H1 (cell line): ENCODE data around the gene BRAT1. TPM values are rescaled to one million over a fixed set of nuclear protein-coding genes. Genes with fewer than 3 reads are reported as not detected.

Experiments
- ATF2 ChIP-seq: IDR thresholded peaks from 2 replicates; pipeline ENCODE4 v1.6.1; 2012; ENCODE audit warnings: low read length, inconsistent platforms
- CHD7 ChIP-seq: fragments of 300-600 bp; sonication (generic); IDR thresholded peaks from 2 replicates; pipeline ENCODE4 v1.7.1; 2012; ENCODE audit warnings: low read length, moderate library complexity, mild to moderate bottlenecking, inconsistent platforms; ENCODE audit not compliant: insufficient replicate concordance
- KDM5A ChIP-seq: fragments of 200-600 bp; IDR thresholded peaks from 2 replicates; pipeline ENCODE4 v1.7.1; 2012; ENCODE audit warnings: mild to moderate bottlenecking, low read length, inconsistent platforms, mixed read lengths
- SIRT6 ChIP-seq: IDR thresholded peaks from one replicate; pipeline ENCODE4 v1.7.1; 2012; ENCODE audit warnings: low read length, inconsistent platforms
- polyA plus RNA-seq, 7 experiments: library from polyadenylated mRNA; depleted of rRNA in 3 of 7; stranded (reverse) in 5 of 7; unstranded in 2 of 7; fragments of >200 nt in 5 of 7; fragments of 200-250 nt in 2 of 7; gene quantifications; 1 replicate in 5 of 7; 2 replicates in 1 of 7; 4 replicates in 1 of 7; pipeline versions ENCODE4 v1.2.1 to v1.2.3, GENCODE V29; 2011 to 2013; ENCODE audit warnings: missing spikeins in 2 of 7, mixed read lengths in 2 of 7
- total RNA-seq: library from RNA; stranded (reverse); fragmentation: NEBNext Ultra II Directional; extraction: Animal tissue kit (Norgen Biotek cat#: 25700); gene quantifications from 2 replicates; pipeline ENCODE4 v1.2.1, GENCODE V29; 2021

BRAT1 gene
- total and polyA plus RNA-seq, 2 of the 8 experiments (the other 6 are each of a cell fraction or from before 2014, with no cell fraction given) = 36.8 to 42.3 TPM

DNA sequence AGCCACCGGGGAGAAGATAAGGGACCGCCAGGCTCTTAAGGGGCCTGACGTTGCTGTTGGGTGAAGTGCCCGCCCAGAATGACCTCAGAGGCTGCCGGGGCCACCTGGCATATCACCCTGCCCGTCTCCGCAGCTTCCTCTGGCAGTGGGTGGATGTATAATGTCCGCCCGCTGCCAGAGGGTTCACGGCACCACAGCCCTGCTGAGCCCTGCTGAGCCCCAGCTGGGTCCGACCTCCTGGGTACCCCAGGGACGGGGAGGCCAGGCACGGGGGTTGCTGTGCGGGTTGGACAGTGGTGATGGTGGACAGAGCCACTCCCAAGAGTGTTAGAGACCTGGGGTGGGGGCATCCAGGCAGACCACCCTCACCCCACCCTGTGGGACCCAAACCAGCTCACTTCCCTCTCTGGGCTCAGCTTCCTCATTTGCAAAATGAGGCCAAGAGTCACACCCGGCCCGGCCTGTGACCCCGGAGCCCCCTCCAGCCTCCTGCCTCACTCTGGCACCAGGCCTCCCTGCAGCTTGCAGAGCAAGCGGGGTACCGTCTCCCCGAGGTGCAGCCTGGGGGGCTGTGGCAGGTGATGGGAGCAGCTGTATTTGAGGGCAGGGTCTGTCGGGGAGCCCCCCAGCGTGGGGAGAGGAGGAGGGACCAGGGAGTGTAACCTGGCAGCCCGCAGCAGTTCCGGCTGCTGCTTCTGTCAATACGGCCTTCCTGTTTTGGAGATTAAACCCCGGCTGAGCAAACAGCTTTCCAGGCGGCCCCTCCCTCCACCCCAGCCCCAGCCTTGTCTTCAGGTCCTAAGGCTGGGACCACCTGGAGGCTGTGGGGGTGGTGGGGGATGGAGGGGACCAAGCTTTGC lies 44.2 kb downstream of the BRAT1 start (continued):
- TF ChIP-seq CHD7 (no peak), SIRT6 (no peak), ATF2 (no peak), KDM5A (no peak)
